ENCODE results near the gene TNFRSF13B.

Gene TNFRSF13B

DNA sequence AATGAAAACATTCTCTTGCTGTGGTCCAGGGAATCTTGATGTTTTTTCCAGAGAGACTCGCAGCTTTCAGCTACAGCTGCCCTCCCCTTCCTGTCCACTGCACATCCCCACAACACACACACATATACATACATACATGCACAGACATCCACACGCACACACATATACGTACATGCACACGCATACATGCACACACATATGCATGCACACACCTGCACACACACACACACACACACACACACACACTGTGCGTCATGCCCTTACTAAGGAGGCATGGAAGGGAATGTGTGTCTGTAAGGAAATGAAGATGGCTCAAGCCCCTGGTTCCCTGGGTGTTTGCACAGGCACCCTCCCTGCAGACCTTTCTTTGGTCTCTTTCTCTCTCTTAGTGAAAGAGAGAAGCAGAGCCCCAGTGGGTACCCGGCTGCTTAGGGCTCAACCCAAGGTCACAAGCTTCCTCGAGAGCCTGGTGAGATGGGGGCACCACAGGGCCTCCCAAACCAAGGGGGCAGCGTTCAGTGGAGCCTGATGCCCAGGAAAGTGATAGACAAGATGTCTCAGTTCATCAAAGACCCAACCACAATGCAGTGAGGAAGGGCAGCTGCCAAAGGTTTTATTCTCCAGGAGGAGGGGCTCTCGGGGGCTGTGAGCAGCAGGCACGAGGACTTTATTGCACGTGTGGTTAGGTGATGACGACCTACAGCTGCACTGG, 33.3 kb downstream of the TNFRSF13B start:
- DNase-seq (no peak), ATAC-seq (no peak)

DNA sequence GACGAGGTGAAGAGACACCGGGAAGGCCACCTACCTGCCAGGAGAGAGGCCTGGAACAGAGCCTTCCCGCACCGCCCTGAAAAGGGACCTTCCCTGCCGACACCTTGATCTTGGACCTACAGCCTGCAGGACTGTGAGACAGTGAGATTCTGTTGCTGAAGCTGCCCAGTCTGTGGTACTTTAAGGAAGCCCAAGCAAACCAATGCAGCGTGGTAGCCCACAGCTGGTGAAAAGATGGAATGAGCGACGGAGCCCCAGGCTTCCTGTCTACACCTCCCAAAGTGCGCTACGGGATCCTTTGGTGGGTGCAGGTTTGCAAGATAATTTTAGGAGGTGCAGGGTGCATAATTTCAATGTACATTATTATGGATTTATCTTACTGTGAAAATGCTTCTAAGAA, 33.9 kb downstream of the TNFRSF13B start:
- DNase-seq (no peak), ATAC-seq (no peak)

DNA sequence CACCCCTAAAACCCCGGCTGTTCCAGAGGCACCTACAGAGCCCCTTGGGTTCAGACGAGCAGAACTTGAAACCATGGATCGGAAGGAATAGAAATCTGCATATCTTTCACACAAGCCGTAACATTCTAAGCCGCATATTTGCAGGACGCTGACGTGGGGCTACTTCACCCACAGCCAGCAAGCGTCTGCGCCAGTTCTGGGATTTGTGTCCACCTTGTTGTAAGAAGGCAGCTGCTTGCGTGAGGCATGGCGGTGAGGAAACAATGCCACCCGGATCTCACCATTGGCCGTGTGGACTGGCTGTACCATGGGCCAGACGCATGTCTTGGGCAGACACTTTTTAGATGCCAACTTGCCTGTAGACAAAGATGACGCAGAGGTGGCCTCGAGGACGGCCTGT, 34.5 kb downstream of the TNFRSF13B start:
- DNase-seq, result no peak
- ATAC-seq, result no peak

DNA sequence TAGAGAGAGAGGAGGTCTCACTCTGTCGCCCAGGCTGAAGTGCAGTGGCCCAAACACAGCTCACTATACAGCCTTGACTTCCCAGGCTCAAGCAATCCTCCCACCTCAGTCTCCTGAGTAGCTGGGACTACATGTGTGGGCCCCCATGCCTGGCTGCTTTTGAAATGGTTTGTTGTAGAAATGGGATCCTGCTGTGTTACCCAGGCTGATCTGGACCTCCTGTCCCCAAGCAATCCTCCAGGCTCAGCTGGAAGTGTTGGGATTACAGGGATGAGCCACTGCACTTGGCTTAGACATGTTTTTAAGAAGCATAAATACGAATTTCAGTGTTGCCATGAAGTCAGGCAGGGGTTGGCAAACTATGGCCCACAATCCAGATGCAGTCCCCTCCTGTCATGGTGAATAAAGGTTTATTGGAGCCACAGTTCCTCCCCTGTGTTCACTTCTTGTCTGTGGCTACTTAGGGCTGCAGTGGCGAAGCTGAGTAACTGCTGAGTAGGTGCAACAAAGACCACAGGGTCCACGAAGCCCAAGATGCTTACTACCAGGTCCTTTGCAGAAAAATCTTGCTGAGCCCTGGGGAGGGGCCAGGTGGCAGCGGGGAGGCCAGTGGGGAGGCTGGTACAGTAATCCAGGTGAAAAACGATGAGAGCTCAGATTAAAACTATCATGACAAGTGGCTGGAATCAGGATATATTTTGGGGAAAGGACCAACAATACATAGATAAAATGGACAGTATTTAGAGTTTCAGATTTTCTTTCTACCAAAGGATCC, 35.2 kb downstream of the TNFRSF13B start:
- no peak for ATAC-seq
- no peak for DNase-seq

DNA sequence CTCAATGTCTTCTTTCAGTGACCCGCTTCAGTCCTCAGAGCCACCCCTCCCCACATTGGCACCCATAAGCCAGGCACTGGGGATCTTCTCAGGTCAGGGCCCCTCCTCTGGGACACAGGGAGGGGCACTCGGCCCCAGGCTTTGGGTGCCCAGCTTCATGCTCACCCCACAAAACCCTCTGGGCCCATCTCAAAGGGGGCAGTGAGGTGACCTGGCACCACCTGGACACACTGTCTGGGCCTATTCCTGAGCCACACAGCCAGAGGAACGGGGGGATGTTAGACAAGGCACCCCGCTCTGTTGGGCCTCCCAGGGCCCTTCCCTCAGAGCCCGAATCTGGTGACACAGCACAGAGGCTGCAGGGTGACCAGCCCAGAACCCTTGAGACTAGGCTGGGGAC, 36.1 kb downstream of the TNFRSF13B start:
- DNase-seq, result no peak
- no peak for ATAC-seq

DNA sequence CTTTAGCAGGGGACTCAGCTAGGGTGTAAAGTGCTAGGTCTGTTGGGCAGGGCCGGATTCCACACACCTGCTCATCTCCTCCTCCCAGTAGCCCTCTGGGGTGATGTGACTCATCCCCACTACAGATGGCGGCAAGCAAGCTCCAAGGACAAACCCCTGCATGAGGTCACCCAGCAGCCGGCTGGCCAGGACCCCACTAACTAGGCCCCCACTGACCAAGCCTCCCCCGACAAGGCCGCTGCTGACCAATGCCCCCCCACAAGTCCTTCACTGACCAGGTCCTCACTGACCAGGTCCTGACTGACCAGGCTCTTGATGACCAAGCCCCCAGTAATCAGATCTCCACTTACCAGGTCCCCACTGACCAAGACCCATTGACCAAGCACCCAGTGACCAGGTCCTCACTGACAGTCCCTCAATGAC, 36.7 kb downstream of the TNFRSF13B start:
- DNase-seq (no peak), ATAC-seq (no peak)

DNA sequence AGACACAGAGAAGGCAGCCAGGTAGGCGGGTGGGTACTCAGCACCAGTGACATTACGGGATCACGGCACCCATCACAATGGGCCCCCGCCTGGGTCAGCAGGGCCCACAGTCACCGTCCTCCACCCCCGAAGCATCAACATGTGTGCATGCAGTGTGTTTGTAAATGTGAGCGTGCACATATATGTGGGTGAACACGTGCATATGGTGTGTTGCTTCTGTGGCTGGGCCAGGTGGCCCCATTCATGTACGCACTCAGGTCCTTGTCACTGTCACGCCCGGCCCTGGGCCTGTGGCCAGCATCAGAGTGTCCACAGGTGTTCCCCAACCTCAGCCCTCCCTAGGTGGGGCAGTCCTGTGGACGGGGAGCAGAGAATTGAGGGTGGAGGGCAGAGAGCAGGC, 37.1 kb downstream of the TNFRSF13B start:
- DNase-seq, result no peak
- no peak for ATAC-seq

DNA sequence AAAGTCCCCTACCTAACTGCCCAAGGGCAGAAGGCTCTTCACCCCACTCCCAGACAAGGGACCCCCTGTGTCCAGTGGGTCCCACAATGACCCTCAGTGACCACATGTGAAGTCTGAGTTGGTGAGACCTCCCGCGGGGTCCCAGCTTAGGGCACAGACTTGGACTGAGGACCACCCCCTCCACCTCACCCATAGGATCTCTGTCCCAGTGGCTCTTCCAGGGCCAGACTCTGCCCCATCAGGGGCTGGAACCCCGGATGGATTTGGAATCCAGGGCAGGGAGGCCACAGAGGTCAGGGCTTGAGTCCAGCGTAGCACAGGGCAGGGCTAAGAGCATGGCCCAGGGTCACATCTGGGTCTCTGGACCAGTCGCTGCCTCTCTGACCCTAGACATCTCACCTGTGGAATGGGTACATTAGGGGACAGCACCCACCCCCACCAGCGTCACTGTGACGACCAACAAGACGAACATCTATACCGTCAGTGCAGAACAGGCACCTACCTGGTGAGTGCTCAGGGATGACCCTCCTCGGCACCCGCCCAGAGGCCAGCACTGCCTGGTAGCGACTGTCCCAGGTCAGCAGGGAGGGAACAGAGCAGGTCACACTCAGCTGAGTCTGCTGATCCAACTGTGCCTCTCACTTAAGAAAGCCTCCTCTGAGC, 37.7 kb downstream of the TNFRSF13B start:
- no peak for DNase-seq
- ATAC-seq, result no peak

DNA sequence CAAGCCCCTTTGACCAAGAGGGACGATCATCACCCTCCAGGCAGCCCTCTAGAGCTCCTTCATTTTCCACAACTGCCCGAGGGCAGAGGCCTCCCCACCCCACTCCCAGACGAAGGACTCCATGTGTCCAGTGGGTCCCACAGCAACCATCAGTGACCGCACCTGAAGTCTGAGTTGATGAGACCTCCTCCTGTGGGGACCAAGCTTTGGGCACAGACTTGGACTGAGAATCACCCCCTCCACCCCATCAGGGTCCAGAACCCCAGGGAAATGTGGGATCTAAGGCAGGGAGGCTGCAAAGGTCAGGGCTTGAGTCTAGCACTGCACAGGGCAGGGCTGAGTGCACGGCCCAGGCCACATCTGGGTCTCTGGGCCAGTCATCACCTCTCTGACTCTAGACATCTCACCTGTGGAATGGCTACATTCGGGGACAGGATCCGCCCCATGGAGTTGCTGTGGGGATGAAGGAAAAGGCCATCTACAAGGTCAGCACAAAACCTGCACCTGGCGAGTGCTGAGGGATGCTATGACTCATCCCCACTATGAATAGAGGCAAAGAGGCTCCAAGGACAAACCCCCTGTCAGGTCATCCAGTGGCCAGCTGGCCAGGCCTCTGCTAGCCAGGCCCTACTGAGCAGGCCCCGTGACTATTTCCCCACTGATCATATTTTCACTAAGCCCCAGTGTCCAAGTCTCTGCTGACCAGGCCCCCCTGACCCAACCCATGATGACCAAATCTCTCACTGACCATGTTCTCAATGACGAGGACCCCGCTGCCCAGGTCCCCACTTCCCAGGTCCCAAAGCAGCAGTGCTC, 38.4 kb downstream of the TNFRSF13B start:
- ATAC-seq (no peak), DNase-seq (no peak)

DNA sequence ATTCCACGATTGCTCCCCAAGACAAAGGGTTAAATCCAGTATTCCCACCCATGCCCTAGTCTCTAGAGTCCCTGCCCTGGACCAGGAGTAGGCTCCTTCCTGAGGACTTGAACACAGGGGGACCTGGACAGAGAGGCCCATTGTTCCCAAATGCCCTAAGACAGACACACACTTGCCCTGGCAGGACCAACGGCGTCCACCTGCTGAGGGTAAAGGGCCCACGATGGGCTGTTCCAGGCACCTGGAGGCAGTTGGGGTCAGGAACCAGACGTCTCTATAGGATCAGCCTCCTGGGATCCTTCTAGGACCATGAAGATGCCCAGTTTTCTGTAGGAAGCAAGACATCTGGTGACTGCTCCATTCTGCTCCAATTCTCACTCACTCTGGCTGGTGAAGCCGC, 39.3 kb downstream of the TNFRSF13B start:
- ATAC-seq (no peak), DNase-seq (no peak)

DNA sequence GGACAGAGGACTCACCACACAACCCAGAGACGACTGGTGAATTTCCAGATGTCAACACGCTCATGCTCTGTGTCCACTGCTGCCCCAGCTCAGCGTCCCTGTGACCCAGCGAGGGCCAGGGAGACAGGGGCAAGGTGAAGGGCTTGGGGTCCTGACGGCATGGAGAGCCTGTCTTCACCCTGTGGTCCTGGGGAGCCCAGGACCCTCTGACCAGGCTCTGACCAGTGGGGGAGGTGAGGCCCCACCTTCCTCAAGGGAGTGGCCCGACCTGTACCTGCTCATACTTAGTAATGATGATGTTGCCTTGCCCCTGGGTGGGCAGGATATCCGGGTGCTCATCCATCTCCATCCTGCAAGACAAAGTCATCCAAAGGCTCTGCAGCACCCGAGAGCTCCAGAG, 39.8 kb downstream of the TNFRSF13B start:
- DNase-seq (no peak), ATAC-seq (no peak)

DNA sequence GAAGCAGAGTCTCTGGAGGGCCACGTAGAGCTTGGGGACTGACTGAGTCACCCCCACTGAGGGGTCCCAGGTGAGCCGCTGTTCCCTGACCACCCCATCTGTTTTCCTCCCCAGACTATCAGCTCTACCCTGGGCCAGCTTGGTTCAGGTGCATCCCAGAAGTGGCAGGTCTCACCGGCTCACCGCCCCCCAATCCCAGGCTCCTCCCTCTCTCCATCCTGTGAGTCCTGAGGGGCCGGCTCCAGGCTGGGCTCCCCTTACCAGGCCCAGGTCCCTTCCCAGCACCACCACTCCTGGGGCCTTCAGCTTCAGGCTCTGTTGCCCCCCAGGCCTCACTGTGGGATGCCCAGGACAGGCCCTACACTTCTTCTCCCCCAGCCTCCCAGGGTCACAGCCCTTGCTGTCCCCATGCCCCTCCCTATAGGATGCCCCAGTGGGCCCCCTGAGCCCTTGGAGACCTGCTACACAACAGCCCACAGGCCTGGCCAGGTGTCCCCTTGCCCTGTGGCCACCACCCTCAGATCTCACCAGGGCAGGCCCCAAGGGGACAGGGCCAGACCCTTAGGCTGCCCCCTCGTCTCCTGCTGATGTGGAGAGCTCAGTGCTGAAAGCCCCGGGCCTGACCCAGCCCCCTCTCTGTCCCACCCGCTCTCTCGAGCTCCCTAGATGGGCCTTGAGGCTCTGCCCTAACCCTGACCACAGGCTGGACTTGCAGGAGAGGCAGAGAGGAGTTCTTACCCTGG, 40.4 kb downstream of the TNFRSF13B start:
- DNase-seq (no peak), ATAC-seq (no peak)

DNA sequence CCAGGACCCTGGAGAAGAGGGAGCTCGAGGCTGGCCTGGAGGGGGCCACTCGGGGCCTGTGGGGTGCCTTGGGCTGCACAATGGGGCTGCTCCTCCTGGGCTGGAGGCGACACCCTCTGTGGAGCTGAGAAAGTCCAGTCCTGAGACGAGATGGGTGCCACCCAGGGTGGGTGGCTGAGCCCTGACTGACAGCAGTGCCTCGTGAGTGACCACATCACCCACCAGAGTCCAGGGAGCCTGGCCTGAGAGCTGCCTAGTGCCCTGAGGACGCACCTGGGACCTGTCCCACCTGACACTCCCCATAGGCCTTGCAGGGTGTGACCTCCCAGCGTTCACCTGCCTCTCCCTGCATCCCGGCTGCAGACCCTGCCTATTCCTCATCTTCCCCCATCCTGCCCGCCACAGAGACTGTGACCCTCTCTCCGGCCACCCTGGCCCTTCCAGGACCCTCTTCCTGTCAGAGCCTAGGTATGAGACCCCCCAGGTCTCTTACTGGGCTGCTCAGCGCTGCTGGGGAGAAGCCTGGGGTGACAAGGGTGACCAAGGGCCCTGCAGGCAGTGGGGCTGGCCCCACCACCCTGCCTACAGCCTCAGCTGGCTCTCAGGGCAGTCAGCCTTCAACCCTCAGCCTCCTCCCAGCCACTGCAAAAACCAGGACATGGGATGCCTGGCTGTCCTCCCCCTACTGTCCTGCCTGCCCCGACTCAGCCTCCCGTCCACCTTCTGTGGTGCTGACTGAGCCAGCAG, 41.2 kb downstream of the TNFRSF13B start:
- DNase-seq (no peak), ATAC-seq (no peak)

DNA sequence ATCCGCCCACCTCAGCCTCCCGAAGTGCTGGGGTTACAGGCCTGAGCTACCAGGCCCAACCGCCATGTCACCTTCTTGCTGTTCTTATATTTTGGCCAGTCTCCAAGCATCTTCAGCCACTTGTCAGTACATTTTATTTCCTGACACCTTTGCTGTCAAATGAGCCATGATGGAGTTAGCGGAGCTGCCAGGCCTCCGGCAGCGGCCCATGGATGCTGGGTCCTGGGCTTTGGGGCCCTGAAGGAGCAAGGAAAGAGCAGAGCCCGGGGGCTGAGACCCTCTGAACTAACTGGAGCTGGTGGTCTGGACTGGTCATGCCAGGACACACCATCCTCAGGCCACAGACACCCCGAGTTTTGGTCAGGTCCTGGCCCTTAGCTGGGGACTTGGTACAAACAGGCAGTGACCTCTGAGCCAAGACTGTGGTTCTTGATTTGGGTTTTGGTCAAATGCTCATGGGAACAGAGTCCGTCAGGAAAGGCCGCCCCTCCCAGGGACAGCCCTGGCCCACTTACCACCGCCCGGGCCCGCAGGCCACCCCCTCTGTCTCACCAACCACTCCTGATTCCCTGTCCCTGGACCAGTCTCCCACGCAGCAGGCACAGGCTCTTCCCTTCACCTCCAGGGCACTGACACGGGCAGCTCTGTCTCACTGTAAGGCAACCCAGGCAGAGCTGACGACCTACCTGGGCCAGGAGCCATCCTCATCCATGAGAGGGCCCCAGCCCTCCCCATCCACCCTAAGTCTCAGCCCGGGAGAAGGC, 42.0 kb downstream of the TNFRSF13B start:
- ATAC-seq (no peak), DNase-seq (no peak)

DNA sequence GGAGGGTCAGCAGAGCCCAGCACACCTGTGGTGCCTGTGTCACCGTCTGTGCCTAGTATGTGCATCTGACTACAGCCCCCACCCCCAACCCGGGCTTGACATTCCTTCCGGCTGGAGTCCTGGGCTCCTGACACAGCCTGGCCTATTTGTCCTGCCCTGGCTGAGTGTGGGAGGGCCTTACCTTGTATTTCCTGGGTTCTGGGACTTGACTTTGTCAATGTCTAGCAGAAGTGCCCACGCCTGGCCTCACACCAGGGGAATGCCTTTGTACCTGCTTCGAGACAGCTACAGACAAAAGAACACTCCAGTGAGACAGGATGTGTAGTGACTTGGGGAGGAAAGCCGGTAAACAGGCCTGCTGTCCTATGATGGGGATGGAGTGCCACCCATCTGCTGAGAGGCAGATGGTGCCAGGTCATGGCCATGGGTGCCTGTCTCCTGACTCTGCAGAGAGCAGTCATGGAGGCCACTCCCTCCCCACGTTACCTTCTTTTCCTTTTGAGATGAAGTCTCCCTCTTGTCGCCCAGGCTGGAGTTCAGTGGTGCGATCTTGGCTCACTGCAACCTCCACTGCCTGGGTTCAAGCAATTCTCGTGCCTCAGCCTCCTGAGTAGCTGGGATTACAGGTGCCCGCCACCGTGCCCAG, 42.8 kb downstream of the TNFRSF13B start:
- ATAC-seq (no peak), DNase-seq (no peak)

DNA sequence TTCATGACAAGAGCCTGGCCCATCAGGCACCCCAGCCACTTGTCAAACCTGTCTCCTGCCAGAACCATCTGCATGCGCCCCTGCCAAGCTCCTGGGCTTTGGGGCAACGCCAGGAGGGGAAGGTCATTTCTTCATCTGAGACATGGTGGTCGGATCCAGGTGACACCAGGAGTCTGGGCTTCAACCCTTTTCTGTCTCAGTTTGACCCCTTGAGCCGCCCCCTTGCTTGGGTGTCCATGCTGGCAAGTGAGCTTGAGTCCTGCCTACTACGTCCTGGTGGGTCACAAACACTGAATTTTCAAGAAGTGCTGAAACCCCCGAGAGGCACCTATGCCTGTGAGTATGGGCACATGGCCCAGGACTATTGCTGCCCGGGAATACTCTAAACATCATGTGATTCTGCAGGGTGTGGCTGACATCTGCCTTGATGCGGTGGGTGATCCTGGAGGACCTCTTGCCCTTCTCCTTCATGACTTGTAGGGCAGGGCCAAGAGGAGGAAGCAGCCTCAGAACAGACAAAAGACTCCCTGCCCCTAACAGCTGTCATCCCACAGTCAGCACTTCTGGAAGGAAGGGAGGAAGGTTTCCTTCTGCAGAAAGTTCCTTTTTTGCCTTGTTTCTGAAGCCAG, 43.4 kb downstream of the TNFRSF13B start:
- no peak for ATAC-seq
- no peak for DNase-seq

DNA sequence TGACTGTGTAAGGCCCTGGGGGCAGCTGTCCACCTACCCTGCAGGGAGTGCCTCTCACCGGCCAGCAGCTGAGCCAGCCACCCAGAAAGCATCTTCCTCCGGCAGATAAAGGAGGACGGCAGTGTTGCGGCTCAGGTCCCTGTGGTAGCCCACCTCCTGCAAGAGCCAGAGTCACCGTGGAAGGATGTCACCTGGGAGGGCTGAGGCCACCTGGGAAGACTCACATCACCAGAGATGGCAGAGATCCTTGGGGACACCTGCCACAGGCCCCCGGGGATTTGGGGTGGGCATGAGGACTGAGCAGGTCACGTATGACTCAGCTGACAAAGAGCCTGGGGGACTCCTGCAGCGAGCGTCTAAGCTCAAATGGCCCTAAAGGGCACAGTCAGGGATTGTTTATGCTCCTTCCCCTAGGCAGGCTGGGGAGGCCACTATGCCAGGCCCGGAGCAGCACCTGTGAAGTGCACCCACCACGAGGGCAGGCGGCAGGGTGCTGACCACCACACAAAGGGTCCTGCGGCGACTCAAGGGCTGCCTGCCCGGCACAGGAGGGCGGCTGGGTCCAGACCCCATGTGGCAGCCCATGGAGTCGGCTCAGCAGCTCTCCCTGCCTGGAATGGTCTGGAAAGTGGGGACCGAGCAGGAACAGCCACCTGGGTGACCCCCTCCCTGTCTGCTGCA, 44.1 kb downstream of the TNFRSF13B start:
- no peak for DNase-seq
- no peak for ATAC-seq

DNA sequence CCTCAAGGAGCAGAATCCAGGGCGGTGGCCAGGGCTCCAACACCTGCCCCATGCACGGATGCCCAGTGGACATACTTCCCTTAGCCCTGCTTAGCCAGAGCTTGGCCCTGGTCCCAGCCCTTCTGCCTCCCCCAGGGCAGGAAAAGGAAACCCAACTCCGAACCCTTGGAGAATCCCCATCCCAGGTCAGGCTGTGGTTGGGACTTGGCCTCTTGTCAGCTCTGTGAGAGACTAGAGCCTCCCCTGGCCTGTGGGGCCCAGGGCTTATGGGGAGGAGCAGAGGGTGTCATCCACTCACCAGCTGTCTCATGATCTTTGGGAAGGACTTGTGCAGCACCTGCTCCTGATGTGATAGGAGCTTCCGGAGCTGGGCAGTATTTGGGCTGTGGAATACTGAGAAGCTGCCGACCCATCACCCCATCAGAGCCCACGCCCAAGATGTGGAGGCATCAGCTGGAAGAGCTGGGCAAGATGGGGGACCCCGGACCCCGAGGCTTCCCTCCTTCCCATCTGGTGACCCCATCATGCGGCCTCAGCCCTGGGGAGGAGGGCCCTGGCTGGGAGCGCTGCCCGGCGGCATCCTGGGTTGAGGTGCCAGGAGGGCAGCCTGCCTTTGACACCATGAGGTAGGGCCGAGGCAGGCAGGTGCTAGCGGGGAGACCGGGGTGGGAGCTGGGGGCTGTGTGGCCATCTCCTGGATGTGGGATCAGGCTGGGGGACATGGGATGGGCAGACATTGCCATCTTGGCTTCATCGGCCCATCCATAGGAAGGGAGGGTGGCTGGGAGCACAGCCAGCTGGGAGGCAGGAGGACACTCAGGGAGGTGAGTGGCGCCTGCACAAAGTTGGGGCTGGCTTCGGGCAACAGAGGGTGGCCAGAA, 45.1 kb downstream of the TNFRSF13B start:
- DNase-seq (no peak), ATAC-seq (no peak)
